Frontal cortex (tissue), 4 donors: Measurements from ENCODE around the gene AK3. TPM values are rescaled to one million over a fixed set of nuclear protein-coding genes. Genes with fewer than 3 reads are reported as not detected.

Experiments
- DNase-seq, 2 donors: peaks; one replicate each; pipeline ENCODE4 v3.0.0; 2012; ENCODE audit warnings: low spot score in 2 of 2
- FAIRE-seq: peaks from 2 replicates; lab custom pipeline; 2012; peaks lifted over from hg19 to GRCh38; lab: Jason Lieb, UNC
- total RNA-seq: library from RNA; depleted of rRNA; stranded (reverse); fragments of >200 nt; gene quantifications from one replicate; pipeline ENCODE4 v1.2.3, GENCODE V29; 2014
- donor health status: control.
- donor health status: control.
- donor health status: control.

Gene AK3
- total RNA-seq, 1 donor from 2014 or later = 26.9 TPM

DNA sequence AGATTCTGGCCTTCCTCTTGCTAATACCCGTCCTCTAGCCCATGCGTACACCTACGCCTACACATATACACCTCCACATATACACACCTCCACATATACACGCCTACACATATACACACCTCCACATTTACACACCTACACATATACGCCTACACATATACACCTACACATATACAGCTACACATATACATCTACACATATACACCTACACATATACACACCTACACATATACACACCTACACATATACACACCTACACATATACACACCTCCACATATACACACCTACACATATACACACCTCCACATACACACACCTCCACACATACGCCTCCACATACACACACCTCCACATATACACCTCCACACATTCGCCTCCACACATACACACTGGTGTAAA lies 27.2 kb downstream of the AK3 start:
- peak; percentile 50 for FAIRE-seq
- DNase-seq = peak in 1 of 2 donors; percentile 14

DNA sequence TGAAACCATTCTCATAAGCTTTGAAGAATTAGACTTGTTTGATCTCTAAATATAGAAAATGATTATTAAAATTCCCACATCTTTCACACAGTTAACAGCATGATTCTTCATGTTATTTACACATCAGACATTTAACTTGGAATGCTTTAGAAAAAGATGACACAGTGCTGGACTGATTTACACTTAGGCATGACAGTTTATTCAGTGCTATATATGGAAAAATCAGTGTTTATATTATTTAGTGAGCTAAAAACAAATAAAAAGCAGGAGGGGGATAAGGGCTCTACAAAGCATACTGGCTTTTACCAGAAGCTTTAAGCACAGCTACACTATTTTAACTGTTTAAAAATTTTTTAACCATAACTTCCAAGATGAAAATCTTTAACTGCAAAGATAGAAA lies 31.6 kb downstream of the AK3 start:
- FAIRE-seq (no peak), DNase-seq (no peak)

DNA sequence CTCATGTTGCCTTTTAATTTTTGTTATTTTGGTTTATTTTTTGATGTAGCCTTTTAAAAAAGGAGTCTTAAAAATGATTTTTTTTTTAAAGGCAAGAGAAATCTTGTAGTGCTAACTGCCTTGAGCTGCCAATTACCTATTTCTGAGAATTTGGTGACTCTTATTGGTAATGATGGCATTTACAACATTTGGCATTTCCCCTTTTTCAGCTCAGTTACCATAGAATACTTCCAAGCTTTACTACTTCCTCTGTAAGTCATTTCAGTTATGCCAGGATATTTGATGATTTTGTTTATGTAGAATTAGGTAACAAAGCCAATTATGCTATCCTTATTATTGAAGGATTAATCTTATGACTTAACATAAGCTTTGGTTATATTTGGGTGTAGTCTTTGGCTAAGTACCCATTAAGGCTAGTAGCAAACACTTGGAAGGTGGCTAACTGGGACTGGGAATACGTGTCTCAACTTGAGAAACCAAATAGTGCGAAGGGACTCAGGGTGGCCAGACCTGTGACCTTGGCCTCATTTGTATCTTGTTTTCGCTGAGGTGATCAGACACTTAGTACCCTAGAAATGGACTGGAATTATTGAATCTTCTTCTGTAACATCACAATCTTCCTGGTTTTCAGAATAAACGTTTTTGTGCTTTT lies 33.9 kb downstream of the AK3 start:
- FAIRE-seq = no peak
- no peak for DNase-seq

DNA sequence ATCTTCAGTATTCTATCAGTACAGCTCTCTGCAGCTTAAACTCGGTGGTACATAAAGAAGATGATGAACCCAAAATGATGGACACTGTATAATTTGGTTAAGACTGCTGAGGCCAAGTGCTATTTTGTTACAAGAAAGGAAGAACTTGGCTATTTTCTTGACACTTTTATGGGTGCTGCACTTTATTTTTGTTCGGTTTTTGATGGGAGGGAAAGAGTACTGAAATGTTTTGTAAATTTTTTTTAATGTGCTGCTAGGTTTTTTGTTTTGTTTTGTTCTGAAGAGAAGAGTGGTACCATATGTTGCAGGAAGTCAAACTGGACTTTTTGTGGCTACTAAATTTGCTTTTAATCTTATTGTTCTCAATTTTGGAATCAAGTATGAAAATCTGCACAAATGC lies 35.0 kb downstream of the AK3 start:
- FAIRE-seq (no peak), DNase-seq (no peak)

DNA sequence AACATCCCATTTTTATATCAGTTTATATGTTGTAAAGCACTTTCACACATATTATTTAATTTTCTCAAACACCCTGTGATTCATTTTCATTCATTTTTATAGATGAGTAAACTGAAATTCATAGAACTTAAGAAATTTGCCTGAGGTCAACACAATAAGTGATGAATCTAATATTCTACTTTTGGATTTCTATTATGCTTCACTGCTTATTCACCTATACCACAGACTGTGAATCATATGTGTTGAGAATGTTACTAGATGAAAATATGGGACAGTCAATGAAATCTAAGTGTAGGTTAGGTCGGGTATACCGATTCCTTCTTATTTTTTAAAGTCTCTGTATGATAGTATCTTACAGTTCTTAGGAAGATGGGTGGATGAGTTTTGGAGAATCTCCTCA lies 36.9 kb downstream of the AK3 start:
- FAIRE-seq (no peak), DNase-seq (no peak)

DNA sequence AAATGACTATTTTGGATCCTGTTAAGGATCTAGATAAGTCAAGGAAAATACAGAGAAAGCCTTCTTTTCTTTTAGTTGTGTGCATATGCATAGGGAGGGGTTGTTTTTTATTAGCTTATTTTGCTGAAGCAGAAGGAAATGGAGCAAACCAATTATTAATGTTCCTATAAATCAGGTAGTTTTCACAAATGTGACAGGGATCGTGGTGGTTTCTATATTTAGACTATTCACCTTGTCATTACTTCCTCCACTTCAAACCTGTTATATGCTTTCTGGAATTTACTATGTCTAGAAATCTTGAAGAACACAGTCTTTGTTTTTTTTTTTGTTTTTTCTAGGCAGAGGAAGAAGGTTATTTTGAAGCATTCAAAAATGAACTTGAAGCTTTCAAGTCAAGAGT lies 39.5 kb downstream of the AK3 start:
- DNase-seq = no peak
- no peak for FAIRE-seq

DNA sequence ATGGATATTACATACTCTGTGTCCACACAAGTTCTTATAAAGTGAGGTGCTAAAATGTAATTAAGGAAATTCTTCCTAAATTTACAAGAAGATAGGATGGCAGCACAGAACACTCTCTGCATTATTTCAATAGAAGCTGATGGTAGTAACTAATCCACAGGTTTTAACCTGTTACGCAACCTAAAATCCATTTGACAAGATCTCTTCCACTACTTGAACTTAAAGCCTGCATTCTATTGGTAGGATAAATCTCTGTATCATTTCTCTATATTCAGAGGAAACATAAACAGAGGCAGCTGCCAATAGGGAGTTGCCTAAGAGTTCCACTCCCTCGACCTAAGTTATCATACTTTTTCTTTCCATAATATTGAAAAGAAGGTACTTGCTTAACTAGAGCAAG lies 40.1 kb downstream of the AK3 start:
- FAIRE-seq (no peak), DNase-seq (no peak)

DNA sequence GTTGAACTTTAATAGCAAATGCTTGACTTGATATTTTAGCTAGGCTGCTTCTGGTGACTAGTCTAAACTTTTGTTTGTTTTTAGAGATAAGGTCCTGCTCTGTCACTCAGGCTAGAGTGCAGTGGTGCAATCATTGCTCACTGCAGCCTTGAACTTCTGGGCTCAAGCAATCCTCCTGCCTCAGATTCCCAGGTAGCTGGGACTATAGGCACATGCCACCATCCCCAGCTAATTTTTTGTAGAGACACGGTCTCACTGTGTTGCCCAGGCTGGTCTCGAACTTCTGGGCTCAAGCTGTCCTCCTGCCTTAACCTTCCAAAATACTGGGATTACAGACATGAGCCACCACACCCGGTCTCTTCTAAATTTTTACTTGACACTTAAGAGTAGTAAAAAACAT lies 40.9 kb downstream of the AK3 start:
- no peak for FAIRE-seq
- no peak for DNase-seq

DNA sequence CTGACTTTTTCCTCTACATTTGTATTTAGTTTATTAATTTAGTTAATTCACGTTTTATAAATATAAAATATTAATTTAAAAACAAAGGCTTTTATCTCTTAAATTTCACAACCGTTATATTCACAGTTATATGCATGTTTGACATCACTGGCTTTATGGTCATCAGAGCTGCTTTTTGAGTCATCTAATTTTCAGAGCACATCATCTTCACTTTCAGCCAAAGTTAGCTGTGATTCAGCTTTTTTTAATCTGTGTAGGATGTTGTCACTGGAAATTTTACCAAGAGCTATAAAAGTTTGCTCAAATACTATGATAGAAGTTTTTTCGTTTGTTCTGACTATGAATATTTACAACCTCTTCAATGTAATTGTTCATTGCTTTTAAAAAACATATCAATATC lies 49.2 kb downstream of the AK3 start:
- DNase-seq (no peak), FAIRE-seq (no peak)

DNA sequence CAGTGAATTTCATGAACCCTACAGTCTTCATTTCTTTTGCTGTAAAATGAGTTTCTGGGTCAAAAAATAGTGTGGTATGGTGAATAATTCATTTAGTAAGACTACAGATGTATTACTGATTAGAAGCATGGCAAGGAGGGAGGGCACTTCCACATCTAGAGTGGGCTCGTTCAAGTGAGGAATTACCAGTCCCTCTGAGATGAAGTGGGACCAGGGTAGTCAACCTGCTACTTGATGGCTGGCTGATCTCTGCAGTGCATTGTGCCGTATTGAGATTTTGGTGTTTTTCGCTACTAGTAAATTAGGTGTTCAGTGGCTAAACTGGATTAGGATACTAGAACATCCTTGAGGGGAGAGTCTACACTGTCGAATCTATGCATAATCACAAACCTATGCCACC lies 50.9 kb downstream of the AK3 start:
- no peak for DNase-seq
- no peak for FAIRE-seq

DNA sequence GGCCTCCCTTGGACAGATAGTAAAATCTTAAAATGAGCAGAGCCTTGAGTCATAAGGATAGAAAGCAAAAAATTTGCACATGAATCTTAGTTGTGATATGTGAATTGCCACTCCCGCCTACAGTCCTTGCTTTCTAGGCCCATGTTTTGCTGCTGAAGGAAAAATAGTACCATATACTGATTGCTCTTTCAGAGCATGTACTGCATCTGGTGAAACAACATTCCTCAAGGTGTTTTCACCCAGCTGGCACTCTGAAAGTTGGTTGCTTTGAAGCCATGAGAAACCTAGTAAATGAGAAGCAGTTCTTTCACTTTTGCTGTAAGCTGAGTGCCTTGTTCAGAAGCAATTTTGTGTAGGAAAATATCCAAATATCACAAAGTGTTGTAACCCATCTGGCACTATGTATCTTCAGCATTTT lies 51.3 kb downstream of the AK3 start:
- FAIRE-seq = no peak
- DNase-seq = no peak

DNA sequence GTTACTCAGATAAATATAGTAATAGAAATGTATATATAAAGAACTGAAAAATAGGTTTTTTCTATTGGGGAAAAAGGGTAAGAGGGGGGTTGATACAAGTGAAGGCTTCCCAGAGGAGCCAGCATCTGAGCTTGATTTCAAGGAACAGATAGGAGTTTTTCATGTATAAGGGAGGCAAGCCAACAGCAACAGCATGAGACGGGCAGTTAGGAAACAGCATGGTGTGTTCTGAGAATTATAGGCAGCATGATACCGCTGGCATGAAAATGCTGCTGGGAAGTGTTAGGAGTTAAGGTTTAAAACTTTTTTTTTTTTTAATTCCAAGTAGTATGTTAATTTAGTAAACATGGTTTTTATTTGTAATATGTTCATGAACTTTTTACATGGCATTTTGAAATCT lies 52.0 kb downstream of the AK3 start:
- no peak for DNase-seq
- FAIRE-seq = no peak

DNA sequence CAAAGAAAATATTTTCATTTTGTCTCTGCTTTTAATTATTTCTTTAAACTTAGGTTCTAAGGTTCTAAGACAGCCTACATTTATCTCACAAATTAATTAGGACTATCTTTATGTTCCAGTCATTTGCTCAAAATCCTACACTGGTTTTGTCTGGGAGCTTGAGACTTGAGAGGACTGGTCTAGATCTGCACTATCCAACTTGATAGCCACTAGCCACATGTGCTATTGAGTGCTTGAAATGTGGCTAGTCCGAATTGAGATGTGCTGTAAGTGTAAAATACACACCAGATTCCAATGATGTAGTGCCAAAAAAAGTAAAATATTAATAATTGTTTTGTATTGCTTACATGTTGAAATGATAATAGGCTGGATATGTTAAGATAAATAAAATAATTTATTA lies 54.4 kb downstream of the AK3 start:
- DNase-seq = no peak
- no peak for FAIRE-seq

DNA sequence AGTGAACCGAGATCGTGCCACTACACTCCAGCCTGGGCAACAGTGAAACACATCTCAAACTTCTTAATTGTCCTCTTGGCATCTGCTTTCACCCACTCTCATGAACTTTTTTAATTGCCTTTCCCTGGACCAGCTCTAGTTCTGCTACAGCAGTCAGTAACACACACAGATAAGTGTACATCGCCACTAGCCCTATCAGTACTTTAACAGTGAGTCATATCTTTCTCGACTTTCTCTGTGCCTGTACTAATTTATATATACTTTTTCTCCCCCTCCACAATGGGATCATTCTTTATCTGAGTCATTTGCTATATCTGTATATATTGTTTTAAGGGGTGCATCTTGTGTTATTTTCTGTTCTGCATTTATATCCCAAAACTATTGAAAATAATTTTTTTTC lies 54.9 kb downstream of the AK3 start:
- DNase-seq = no peak
- FAIRE-seq = no peak

DNA sequence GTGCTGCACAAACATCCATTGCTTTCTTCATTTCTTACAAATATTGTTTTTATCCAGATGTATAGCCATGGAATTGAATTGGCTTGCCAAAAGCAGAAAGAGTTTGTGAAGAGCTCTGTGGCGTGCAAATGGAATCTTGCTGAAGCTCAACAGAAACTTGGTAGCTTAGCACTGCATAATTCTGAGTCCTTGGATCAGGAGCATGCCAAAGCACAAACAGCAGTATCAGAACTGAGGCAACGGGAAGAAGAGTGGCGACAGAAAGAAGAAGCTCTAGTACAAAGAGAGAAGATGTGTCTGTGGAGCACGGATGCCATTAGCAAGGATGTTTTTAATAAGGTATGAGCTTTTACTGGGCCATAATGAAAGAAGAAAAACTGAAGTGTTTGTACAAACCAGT lies 56.2 kb downstream of the AK3 start:
- DNase-seq (no peak), FAIRE-seq (no peak)

DNA sequence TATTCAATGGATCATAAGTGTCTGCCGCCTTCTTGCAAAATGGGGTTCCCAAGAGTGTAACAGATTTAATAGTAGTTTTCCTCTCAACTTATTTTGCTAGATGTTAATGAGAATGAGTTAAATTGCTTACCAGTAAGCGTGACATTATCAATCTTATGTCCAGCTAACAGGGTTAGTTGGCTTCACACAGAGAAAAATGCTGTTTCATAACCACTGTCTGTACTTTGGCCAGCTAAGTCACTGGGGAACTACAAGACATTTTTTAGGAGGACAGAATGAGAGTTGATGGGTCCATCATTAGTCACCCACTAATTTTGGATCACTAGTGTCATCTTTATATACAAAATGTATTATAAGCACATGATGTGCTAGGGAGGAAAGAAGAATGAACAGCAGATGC lies 60.3 kb downstream of the AK3 start:
- DNase-seq (no peak), FAIRE-seq (no peak)

DNA sequence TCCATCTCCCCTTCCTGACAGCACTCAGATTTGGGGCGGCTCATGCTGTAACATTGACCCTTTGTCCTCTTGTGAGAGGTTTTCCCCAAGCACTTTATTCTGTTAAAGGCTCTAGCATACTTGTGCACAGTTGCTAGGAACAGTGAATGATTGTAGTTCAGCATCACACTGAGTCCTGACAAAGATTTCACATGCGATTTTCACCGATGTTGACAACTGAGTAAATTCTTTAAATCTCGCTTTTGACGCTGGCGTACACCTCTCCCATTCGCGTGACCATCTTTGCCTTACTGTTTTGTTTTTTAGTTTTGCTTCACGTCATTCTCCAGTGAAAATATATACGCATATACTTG lies 60.9 kb downstream of the AK3 start:
- DNase-seq (no peak), FAIRE-seq (no peak)

DNA sequence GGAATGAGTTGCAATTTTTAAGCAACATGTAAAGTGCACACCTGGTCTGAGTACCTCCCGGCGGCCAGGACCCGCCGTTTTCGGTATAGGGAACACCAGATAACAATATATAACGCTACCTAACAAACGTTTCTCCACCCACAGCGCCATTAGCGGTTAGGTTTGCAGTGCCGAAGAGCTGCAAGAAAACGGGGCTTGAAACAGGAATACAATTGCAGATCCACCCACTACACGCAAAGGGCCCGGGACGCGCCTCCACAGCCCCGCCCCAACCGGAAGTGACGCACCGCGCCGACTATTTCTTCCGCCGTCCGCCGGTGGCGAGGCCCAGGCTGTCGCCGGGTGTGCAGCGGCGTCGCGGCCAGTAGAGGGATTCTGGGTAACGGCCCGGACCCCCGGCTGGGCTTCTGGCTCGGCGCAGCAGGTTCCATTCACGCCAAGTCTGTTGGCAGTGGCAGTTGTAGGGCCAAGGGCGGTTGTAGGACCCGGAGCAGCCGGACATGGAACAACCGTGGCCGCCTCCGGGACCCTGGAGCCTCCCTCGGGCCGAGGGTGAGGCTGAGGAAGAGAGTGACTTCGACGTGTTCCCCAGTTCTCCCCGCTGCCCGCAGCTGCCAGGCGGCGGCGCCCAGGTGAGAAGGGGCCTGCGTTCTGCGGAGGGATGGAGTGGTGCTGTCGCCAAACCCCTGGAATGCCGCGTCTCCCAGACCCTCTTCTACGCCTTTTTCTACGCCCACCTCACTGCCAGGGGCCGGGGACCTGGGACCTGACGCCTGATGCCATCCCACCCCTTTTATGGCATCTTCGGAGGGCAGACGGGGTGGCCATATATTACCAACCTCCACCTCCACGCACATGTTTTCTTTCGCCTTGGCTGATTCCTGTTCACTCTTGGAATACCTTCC lies 61.5 kb downstream of the AK3 start, which contains the start of gene CDC37L1:
CDC37L1 (plus strand) TSS at position 302 of the 905 bp plus-strand sequence; CDS start at position 501, 199 bp downstream.
- peak; percentile 44 for FAIRE-seq
- peak; percentile 84 to 91 for DNase-seq

DNA sequence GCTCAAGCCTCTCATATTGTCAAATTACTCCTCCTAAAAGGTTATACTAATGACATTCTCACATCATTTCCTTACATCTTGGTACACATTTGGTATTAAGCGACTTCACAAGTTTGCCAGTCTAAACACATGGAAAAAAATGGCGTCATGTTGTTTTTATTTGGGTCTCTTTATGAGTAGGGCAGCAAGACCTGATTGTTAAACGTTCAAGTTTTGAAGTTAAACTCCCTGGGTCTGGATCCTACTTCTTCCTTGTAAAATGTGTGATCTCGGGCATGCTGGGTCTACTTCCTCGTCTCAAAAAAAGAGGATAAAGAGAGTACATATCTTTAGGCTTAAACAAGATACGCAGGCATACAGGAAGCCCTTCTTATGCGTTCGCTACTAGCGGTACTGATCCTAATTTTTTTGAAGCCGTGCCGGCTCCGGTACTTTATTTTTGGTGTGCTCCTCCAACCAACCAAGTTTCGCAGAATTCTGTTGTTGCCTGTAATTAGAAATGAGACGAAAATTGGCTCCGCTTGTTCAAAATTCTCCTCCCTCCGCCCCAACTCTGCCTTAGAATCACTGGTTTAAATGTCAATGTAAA lies 62.2 kb downstream of the AK3 start:
- no peak for DNase-seq
- no peak for FAIRE-seq

DNA sequence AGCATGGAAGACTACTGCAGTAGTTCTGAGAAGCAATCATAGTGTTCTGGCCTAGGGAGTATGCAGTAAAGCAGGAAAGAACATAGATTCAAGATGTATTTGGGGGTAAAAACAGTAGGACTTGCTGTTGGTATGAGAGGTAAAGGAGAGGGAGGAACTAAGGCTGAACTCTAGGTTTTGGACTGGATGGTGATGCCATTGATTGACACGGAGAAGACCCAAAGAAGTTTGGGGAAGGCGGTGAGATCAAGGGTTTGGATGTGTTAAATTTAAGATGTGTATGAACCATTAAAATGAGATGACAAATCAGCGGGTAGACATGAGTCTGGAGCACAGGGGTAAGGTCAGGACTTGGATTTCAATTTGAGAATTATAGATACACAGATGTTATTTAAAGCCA lies 63.6 kb downstream of the AK3 start:
- FAIRE-seq = no peak
- no peak for DNase-seq

DNA sequence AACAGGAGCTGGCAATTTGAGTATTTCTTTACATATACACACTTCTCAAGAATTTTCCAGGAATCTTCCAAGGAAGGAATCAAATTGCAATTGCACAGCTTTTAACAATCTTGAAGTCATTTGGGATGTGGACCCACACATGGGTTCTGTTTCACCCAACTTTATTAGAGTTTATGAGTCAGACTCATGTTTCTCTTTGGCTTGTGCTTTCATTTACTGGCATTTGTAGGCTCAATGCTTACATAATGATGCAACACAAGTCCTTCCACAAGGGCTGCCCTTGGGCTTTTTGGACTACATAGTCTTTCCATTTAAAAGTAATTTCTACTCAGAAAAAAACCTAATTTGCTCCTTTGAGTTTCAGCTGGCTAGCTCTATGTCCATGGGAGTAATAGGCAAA lies 66.2 kb downstream of the AK3 start:
- DNase-seq (no peak), FAIRE-seq (no peak)
